Measurements from ENCODE around the gene HSPA1L. TPM values are rescaled to one million over a fixed set of nuclear protein-coding genes. Genes with fewer than 3 reads are reported as not detected.
A peak's percentile ranks its signal among the peaks of the same experiment; 100 is the strongest.

Gene HSPA1L
- total RNA-seq, 1 donor from 2014 or later, result 0.85 TPM

GRCh38 chr6:31781244-31782125 lies 33.6 kb downstream of the HSPA1L start:
- DNase-seq, result no peak

DNA sequence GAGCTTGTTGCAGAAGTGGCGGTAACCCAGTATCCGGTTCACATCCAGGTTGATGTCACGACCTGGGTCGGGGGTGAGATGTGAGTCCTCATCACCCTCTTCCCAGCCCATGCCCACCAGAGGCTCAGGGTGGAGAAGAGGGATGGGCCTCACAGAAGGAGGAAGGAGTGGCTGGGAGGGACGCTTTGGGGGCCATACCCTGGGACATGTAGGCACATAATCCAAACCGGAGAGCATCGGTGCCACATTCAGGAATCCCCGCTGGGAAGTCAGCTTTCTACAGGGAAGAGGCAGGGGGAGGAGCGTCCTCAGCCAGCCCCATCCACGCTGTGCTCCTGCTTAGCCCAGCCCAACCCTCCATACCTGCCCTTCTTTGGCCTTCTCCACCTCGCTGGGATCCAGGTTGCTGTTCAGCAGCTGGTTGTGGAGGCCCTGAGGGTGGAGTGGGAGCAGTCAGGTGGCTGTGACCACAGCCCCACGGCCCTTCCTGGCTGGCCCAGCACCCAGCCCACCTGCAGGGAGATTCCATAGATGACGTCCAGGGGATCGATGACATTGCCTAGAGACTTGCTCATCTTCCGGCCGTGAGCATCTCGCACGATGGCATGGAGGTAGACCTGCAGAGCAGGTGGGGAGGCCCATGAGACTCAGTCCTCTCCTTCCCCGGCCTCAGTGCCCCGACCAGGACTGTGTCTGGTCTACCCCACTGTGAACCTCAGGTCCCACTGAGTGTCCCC lies 34.4 kb downstream of the HSPA1L start:
- no peak for DNase-seq

DNA sequence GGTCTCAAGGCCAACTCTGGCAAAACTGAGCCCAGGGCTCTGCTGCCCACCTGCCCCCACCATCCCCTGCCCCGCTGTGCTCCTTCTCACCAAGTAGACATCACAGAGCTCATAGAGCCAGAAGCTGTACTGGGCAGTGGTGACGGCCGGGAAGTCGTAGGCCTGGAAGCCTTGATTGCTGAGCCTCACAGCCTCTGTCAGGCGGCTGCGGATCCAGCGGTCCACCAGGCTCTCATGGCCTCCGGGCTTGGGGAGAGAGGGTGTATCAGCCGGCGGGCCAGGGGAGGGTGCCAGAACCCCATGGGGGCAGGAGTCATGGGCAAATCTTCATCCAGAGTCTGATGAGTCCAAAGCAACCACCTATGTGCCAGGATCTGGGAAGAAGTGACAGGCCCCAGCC lies 35.2 kb downstream of the HSPA1L start:
- no peak for DNase-seq

DNA sequence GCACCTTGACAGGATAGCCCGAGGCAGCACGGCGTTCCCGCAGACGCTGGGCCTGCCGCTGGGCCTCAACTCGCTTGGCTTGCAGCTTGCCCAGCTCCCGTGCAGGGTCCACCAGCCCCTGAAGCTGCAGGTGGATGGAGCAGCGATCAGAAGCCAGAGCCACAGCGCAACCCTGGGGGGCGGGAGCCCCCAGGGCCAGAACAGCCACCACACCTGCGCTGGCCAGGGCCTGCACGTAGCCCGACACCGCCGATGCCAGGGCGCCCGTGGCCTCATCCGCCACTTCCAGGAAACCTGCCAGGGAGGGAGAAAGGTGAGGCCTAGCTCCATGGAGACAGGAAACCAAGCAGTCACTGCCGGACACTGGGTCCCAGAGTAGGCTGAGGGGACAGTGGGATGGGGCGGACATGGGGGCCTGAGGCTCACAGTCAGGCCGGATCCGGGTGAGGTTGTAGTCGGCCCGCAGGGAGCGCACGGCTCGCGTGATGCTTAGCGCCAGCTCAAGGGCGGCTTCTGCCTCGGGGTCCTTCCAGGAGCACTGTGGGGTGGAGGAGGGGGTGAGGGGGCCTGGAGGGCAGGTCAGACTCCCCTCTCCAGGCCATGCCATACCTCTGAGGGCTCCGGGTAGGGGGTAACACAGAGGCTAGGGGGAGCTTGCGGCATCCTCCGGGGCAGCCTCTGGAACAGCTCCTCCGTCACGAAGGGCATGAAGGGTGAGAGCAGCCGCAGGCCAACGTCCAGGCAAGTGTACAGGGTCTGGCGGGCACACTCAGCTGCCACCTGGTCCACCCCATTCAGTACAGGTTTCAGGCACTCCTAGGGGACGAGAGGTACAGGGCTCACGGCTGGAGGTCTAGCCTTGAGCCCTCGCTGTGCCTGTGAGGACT lies 35.8 kb downstream of the HSPA1L start:
- no peak for DNase-seq

GRCh38 chr6:31778193-31778592 lies 36.9 kb downstream of the HSPA1L start:
- DNase-seq, result no peak

DNA sequence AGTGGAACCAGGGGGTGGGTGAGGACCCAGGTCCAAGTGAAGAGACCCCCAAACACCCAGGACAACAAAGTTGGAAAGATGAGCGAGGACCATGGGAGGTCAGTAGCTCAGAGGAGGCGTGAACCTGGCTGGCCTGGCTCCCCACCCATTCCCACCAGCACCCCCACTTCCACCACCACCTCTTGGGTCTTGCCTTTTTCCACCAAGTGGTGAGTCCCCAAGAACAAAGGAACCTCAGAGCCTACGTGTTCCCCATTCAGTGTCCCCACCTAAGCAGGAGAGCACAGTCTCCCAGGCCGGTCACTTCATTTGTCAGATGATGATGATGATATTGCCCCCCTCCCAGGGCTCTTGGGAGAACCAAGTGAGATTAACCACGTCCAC lies 37.4 kb downstream of the HSPA1L start:
- no peak for DNase-seq

GRCh38 chr6:31776989-31777666 lies 38.0 kb downstream of the HSPA1L start, which contains the start of gene VWA7:
Gene VWA7, minus strand, starts transcription at chr6:31777328. Its CDS starts 549 bp downstream, at chr6:31776779.
- peak; percentile 65 for DNase-seq

GRCh38 chr6:31776485-31776988 lies 38.5 kb downstream of the HSPA1L start:
- no peak for DNase-seq

DNA sequence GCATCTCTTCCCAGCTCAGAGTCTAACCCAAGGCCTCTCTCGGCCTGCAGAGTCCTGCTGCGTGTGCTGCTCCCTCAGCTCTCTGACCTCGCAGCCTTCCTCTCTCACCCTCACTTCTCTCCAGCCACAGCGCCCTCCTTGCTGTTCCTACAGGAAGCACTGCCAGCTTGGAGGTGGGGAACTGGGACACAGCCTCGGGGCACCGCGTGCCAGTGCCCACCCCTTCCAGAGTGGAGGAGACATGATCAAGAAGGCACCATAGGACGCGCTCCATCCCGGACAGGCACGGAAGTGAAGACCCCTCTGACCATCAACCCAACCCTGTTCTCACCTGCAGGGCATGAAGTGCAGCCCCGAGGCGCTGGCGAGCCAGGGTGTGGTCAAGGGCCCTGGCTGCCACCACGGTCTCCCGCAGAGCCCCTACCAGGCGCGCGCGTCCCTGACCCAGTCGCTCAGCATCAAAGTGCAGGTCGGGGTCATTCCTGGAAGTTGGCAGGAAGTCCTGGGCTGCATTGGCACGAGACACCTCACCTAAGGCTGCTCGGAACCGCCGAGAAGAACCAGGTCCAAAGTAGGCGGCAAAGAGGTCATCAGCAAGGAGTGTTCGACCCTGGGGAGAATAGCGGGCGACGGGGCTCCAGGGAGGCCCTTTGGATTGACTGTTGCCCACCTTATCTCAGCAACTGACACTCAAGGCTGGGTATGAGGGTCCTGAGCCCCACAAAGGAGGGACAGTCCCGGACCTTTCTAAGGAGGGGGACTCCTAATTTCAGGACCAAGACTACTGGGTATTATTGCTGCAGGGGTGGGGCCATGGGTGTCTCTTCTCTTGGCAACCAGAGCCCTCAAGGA lies 39.2 kb downstream of the HSPA1L start:
- no peak for DNase-seq

- no peak for DNase-seq
Measured at GRCh38 chr6:31775184-31775583, 39.9 kb downstream of the HSPA1L start.

DNA sequence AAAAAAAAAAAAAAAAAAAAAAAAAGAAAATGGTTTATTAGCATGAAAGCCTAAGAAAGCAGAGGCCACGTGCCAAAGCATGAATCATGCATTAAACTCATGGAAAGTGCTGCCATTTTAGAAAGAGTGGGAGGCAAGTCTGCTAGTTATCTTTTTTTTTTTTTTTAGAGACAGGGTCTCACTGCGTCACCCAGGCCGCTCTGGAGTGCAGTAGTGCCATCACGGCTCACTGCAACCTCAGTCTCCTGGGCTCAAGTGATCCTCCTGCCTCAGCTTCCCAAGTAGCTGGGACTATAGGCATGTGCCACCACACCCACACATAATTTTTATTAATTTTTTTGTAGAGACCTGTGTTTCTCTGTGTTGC lies 43.1 kb downstream of the HSPA1L start:
- no peak for DNase-seq

DNA sequence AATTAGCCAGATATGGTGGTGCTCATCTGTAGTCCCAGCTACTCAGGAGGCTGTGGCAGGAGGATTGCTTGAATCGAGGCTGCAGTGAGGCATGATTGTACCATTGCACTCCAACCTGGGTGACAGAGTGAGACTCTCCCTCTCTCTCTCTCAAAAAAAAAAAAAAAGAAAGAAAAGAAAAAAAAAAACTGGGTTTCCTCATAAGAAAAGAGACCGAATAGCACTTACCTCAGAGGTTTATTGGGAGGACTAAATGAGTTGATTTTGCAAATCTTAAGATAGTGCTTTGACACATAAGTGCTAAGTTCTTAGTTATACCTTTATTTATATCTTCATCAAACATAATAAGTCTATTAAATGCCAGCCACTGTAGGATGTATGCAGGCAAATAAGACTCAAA lies 44.2 kb downstream of the HSPA1L start:
- DNase-seq, result no peak

GRCh38 chr6:31769684-31770371 lies 45.3 kb downstream of the HSPA1L start:
- DNase-seq, result peak; percentile 84

- peak; percentile 41 for DNase-seq
Measured at GRCh38 chr6:31768363-31769257, 46.5 kb downstream of the HSPA1L start.

GRCh38 chr6:31767096-31767645 lies 47.9 kb downstream of the HSPA1L start:
- DNase-seq, result no peak

- DNase-seq, result peak; percentile 54
Measured at GRCh38 chr6:31765910-31766794, 48.9 kb downstream of the HSPA1L start.

DNA sequence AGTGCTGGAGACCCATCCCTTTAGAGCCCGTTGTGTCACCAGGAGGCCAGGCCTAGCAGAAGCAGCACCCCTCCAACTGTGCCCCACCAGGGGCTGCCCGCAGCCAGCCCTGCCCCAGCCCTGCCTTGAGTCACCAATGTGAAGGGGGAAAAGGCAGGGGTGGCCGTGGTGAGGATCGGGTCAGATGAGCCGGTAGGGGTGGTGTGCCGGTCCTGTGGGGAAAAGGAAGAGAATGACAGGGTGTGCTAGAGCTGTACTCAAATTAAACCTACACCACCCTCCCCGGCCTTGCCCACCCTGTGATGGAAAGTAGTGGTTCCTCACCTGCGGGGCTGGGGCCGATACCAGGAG lies 49.5 kb downstream of the HSPA1L start:
- DNase-seq, result no peak

GRCh38 chr6:31764198-31764597 lies 50.9 kb downstream of the HSPA1L start:
- DNase-seq, result no peak

All from dermis blood vessel endothelial cell (primary cell).